ENCODE results near the gene TMEM18. TPM values are rescaled to one million over a fixed set of nuclear protein-coding genes. Genes with fewer than 3 reads are reported as not detected.

Gene TMEM18
- total and polyA plus RNA-seq, 2 of the 4 experiments (the other 2 are of a cell fraction), result 15.2 to 30.2 TPM

DNA sequence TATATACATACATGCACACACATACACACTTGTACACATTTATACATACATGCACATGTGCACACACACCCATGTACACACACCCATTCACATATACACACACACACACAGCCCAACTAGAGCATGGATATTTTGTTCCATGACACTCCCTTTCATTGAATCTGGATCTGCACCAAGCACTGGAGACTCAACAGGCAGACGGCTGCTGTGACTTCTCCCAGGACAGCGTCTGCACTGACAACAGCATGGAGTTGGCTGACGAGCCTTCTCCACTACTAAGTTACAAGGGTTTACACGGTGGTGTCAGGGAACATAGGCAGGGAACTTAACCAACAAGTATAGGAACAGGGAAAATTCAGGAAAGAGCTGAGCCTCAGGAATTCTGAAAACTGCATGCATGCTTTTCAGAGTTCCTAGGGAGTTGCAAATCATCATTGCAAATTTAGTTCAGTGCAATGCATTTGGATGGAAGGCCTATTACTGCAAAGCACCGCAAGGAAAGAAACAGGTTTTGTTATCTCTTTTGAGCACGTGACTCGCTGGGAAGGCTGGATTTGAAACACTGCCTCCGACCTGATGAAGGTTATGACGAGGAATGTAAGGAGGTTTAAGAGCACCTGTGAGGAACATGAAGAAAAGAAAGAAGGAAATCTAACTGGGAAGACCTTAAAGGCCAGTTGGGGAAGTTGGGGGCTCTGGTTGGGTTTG is 35.9 kb downstream of the TMEM18 start (continued):
- no peak for TF ChIP-seq MXI1 (IDR thresholded peaks at IDR 0.05; ENCODE audit: borderline replicate concordance, low read depth, low read length)

DNA sequence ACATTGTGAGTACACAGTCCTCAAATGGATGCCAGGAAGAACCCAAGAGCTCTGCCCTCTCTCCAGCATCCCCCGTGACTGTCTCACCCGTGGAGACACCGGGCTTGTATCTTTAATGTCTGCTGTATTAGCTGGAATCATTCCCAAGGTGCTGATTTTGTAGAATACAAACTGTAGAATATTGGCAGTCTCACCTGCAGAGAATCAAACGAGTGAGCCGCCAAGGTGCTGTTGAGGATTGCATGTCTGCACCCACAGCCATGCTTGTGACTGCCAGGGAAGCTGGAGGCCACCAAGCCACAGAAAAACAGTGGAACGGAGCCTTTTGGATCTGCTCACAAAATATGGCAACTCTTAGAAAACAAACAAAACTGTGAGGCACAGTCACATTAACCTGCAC is 37.5 kb downstream of the TMEM18 start:
- Histone ChIP-seq H3K9ac (ENCODE audit: low read depth, low read length) (no peak overlapping the region), H2AK9ac (replicated peaks; ENCODE audit: low read depth, low read length, poor library complexity) (no peak overlapping the region), H2AK5ac (ENCODE audit: low read depth, low read length) (no peak overlapping the region), H3K4ac (ENCODE audit: low read depth, low read length) (no peak overlapping the region), H3K18ac (ENCODE audit: low read depth, low read length) (no peak overlapping the region), H3K4me1 (ENCODE audit: control insufficient read depth, insufficient read depth, low read length) (no peaks in the 10 kb centered on the region), H2AFZ (replicated peaks; ENCODE audit: low read length, poor library complexity) (no peak overlapping the region), H2BK120ac (ENCODE audit: low read depth, low read length) (no peak overlapping the region), H3K14ac (replicated peaks; ENCODE audit: low read depth, low read length) (no peak overlapping the region), H3K27me3 (ENCODE audit: control insufficient read depth, insufficient read depth, low read length) (no peaks in the 10 kb centered on the region), H3K23ac (ENCODE audit: low read depth, low read length) (no peak overlapping the region), H3K4me3 (ENCODE audit: insufficient read depth, low read depth, low read length) (no peak overlapping the region), H2BK15ac (ENCODE audit: low read depth, low read length) (no peak overlapping the region), H3K9me1 (ENCODE audit: insufficient read depth, low read length) (no peaks in the 10 kb centered on the region), H3K79me1 (ENCODE audit: low read depth in 1 of 2, low read length in 2 of 2) (no peaks in the 10 kb centered on the region), H3K4me2 (ENCODE audit: low read depth, low read length) (no peak overlapping the region), H2BK20ac (ENCODE audit: low read depth, low read length) (no peak overlapping the region), H3K27ac (ENCODE audit: insufficient read depth, low read length) (no peak overlapping the region), H4K91ac (ENCODE audit: insufficient read depth, low read depth, low read length) (no peak overlapping the region), H3K9me3 (ENCODE audit: control insufficient read depth, insufficient read depth, low read length) (no peaks in the 10 kb centered on the region), H4K8ac (ENCODE audit: low read depth in 2 of 2, low read length in 2 of 2) (no peak overlapping the region), H2BK5ac (ENCODE audit: low read depth, low read length, poor library complexity, severe bottlenecking) (no peak overlapping the region), H4K20me1 (ENCODE audit: insufficient read depth, low read length) (no peaks in the 10 kb centered on the region), H3K56ac (ENCODE audit: extremely low read depth, insufficient read depth, low read length) (no peak overlapping the region), H3K36me3 (ENCODE audit: control insufficient read depth, insufficient read depth, low read length) (no peaks in the 10 kb centered on the region), H4K5ac (ENCODE audit: low read depth, low read length) (no peak overlapping the region)
- dilution Hi-C loops (cut with HindIII; ENCODE audit: low sequenced_read_pairs, unreplicated experiment) (no loop called here), in situ Hi-C loops (cut with MboI; ENCODE audit: low sequenced_read_pairs) (no loop called here), intact Hi-C loops (cut with micrococcal nuclease) (no loop called here)
- POLR2A ChIA-PET (ENCODE audit: unreplicated experiment), result no interaction called here
- DNase-seq, result no peak
- WGBS, 2 experiments (ENCODE audit: extremely low coverage in 2 of 2, insufficient read length in 1 of 2), result no CpG with 5 or more reads among the region's 6 CpGs
- CTCF ChIA-PET, result interaction anchor here (0.5 kb wide), 1 partner anchor 492 kb away, joined by 3 read pairs; no protein-coding TSS in a partner anchor
- TF ChIP-seq POLR2A (IDR thresholded peaks at IDR 0.05; ENCODE audit: low read depth, low read length) (no peak), SMC3 (IDR thresholded peaks at IDR 0.05; ENCODE audit: low read depth, low read length) (no peak), MAZ (IDR thresholded peaks at IDR 0.05; ENCODE audit: borderline replicate concordance, low read depth, low read length) (no peak), NFE2L2 (IDR thresholded peaks at IDR 0.05; ENCODE audit: low read depth, low read length) (no peak)
- TF ChIP-seq, protein P1, sequence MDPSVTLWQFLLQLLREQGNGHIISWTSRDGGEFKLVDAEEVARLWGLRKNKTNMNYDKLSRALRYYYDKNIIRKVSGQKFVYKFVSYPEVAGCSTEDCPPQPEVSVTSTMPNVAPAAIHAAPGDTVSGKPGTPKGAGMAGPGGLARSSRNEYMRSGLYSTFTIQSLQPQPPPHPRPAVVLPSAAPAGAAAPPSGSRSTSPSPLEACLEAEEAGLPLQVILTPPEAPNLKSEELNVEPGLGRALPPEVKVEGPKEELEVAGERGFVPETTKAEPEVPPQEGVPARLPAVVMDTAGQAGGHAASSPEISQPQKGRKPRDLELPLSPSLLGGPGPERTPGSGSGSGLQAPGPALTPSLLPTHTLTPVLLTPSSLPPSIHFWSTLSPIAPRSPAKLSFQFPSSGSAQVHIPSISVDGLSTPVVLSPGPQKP (IDR thresholded peaks at IDR 0.05; ENCODE audit: borderline replicate concordance, low read depth, low read length), result no peak
- TF ChIP-seq, protein P2, sequence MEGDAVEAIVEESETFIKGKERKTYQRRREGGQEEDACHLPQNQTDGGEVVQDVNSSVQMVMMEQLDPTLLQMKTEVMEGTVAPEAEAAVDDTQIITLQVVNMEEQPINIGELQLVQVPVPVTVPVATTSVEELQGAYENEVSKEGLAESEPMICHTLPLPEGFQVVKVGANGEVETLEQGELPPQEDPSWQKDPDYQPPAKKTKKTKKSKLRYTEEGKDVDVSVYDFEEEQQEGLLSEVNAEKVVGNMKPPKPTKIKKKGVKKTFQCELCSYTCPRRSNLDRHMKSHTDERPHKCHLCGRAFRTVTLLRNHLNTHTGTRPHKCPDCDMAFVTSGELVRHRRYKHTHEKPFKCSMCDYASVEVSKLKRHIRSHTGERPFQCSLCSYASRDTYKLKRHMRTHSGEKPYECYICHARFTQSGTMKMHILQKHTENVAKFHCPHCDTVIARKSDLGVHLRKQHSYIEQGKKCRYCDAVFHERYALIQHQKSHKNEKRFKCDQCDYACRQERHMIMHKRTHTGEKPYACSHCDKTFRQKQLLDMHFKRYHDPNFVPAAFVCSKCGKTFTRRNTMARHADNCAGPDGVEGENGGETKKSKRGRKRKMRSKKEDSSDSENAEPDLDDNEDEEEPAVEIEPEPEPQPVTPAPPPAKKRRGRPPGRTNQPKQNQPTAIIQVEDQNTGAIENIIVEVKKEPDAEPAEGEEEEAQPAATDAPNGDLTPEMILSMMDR (conservative IDR thresholded peaks at IDR 0.05; ENCODE audit: low read depth, low read length), result no peak
- no TSS peak for BruUV-seq (replicated peaks)
- ATAC-seq (ENCODE audit: low read depth), result no peak

Data from IMR-90 (cell line).